Nephron progenitor cell (in vitro differentiated cells): ENCODE data around the gene UMPS.

Source experiments
- DNase-seq: peaks from one replicate; pipeline ENCODE4 v3.0.0; 2021
- H3K27ac Mint-ChIP-seq: 2 replicates; pipeline ENCODE4 v1.8.0; 2021; ENCODE audit warnings: mild to moderate bottlenecking, moderate library complexity, mixed read lengths
- H3K27me3 Mint-ChIP-seq: 2 replicates; pipeline ENCODE4 v1.8.0; 2021; ENCODE audit warnings: mild to moderate bottlenecking, low read depth, mixed read lengths; ENCODE audit not compliant: poor library complexity
- H3K36me3 Mint-ChIP-seq: 2 replicates; pipeline ENCODE4 v1.8.0; 2021; ENCODE audit warnings: low read depth, mixed read lengths
- H3K4me1 Mint-ChIP-seq: 2 replicates; pipeline ENCODE4 v1.8.0; 2021; ENCODE audit warnings: mixed read lengths
- H3K4me3 Mint-ChIP-seq: 2 replicates; pipeline ENCODE4 v1.8.0; 2021; ENCODE audit warnings: mild to moderate bottlenecking, moderate library complexity, mixed read lengths
- H3K9me3 Mint-ChIP-seq: 2 replicates; pipeline ENCODE4 v1.8.0; 2021; ENCODE audit warnings: mild to moderate bottlenecking, moderate library complexity, mixed read lengths
- CTCF ChIP-seq: fragments of 200-600 bp; sonication (generic); IDR thresholded peaks from 2 replicates; pipeline ENCODE4 v1.5.0; 2021; ENCODE audit warnings: antibody characterized with exemption

The UMPS gene

DNA sequence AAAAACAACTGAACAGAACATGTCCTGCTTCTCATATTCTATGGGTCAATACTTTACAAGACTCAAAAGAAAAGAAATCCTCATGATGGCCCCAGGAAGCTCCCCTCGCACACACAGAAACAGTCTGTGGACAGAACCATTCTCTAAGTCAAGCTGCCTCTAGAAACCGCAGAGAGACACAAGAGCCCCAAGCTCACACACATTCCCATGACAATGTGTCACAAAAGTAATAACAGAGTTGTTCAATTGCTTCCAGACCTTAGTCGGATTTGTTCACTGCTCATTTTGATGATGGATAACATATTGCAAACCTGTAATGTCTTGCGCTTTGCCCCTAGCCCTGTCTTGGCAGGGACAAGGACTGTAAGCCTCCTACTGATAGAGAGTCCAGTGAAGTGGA, 60.9 kb downstream of the UMPS start:
- Mint-ChIP-seq H3K9me3 (no peaks in the 10 kb centered on the region), H3K36me3 (peaks cover 35% of the 10 kb centered on the region), H3K4me1 (peaks cover 15% of the 10 kb centered on the region), H3K27ac (no peak overlapping the region), H3K27me3 (no peaks in the 10 kb centered on the region), H3K4me3 (no peak overlapping the region)
- DNase-seq, result no peak
- TF ChIP-seq CTCF, result no peak

DNA sequence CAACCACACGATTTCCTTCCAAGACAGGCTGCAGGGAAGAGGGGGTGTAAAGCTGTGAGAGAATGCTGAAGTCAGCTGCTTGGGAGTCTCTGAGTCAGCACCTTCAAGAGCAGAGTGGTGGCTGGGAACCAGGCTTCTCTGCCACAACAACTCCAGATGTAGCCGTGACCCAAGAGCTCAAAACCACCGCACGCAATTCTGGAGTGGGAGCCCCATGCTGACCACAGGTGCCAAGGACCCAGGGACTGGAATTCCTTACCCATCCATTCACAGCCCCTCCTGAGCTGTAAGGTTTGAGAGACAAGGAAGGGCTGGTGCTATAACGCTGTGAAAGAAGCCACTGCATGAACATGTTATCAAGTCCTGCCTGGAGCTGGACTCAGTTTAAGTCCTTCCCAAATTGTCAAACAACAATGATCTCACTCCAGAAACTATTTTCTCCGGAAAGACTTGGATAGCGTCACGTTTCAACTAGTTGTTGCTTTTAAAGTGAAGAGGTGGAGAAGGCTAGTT, 61.4 kb downstream of the UMPS start:
- H3K27ac Mint-ChIP-seq, result no peak overlapping the region
- H3K4me1 Mint-ChIP-seq, result peaks cover 15% of the 10 kb centered on the region
- DNase-seq, result no peak
- no peak for TF ChIP-seq CTCF
- H3K9me3 Mint-ChIP-seq, result no peaks in the 10 kb centered on the region
- H3K4me3 Mint-ChIP-seq, result no peak overlapping the region
- H3K27me3 Mint-ChIP-seq, result no peaks in the 10 kb centered on the region
- peaks cover 35% of the 10 kb centered on the region for H3K36me3 Mint-ChIP-seq

- H3K27me3 Mint-ChIP-seq, result no peaks in the 10 kb centered on the region
- peaks cover 41% of the 10 kb centered on the region for H3K36me3 Mint-ChIP-seq
- TF ChIP-seq CTCF, result no peak
- no peak for DNase-seq
- peak overlapping the region; percentile 66 for H3K27ac Mint-ChIP-seq
- H3K9me3 Mint-ChIP-seq, result no peaks in the 10 kb centered on the region
- peaks cover 15% of the 10 kb centered on the region for H3K4me1 Mint-ChIP-seq
- H3K4me3 Mint-ChIP-seq, result no peak overlapping the region
Measured at GRCh38 chr3:124792341-124793040, 62.2 kb downstream of the UMPS start.

DNA sequence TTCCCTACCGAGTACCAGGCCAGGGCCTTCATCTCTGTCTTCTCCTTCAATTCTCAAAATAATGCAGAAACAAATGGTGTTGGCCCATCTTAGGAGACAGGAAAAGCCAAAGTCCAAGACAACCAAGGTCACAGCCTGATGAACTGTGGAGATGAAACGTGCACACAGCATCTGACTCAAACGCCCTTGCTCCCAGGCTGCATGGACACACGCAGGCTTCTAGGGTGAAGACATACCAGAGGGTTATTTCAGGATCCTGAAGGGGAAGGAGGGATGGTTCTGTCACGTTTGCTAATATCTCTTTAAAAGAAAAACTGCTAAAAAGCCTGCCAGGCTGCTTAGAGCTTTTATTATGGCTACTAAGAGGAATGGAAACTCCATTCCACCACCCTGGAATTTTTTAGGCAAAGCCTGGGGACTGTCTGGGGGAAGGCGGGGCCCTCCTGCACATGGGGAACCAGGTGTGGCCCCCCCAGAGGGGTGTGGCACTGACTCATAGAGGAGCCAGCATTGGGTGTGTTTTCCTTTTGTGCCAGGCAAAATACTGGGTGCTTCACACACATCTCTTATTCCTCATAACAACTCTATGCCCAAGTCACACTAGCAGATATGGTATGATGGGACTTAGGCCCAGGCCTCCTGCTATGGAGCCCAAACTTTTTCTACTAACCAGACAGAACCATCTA, 62.9 kb downstream of the UMPS start:
- Mint-ChIP-seq H3K27ac (no peak overlapping the region), H3K4me1 (peaks cover 15% of the 10 kb centered on the region), H3K27me3 (no peaks in the 10 kb centered on the region), H3K36me3 (peaks cover 42% of the 10 kb centered on the region), H3K9me3 (no peaks in the 10 kb centered on the region), H3K4me3 (no peak overlapping the region)
- no peak for DNase-seq
- TF ChIP-seq CTCF, result no peak

DNA sequence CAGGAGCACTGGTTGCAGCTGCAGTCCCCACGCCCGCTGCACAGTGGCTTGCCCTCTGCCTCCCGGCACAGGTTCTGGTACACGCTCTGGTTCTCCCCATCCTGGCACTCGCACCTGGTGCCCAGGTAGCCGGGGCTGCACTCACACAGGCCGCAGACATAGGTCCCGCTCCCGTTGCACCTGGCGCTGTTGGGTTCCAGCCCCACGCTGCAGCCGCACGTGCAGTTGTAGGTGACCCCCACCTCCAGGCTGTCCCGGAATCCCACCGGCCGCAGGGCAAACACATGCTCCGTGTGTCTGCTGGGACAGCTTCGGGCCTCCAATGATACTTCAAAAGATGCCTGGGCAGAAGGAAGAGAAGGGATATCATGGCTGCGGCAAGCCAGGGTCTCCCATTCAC, 66.2 kb downstream of the UMPS start:
- Mint-ChIP-seq H3K27ac (peak overlapping the region; percentile 39), H3K4me1 (peaks cover 36% of the 10 kb centered on the region), H3K36me3 (peaks cover 31% of the 10 kb centered on the region), H3K9me3 (no peaks in the 10 kb centered on the region), H3K27me3 (peaks cover 2% of the 10 kb centered on the region), H3K4me3 (no peak overlapping the region)
- no peak for DNase-seq
- TF ChIP-seq CTCF, result no peak
